H9 (cell line): Measurements from ENCODE around the gene MAD2L1. TPM values are rescaled to one million over a fixed set of nuclear protein-coding genes. Genes with fewer than 3 reads are reported as not detected.

Experiments
- DNase-seq: peaks from one replicate; pipeline ENCODE4 v3.0.0-alpha.2; 2017
- H2AFZ ChIP-seq: one replicate; pipeline ENCODE4 v1.6.1; 2013; ENCODE audit warnings: mild to moderate bottlenecking, low read length, control low read depth, moderate library complexity
- H2AK5ac ChIP-seq: 2 replicates; pipeline ENCODE4 v1.6.1; 2013; ENCODE audit warnings: low read length, control low read depth, mixed read lengths; ENCODE audit not compliant: insufficient read length
- H2BK120ac ChIP-seq: one replicate; pipeline ENCODE4 v1.6.1; 2013; ENCODE audit warnings: low read depth, mild to moderate bottlenecking, low read length, control low read depth, inconsistent platforms; ENCODE audit not compliant: poor library complexity, severe bottlenecking
- H2BK12ac ChIP-seq: 2 replicates; pipeline ENCODE4 v1.6.1; 2013; ENCODE audit warnings: low read length, control low read depth, mixed read lengths, low read depth; ENCODE audit not compliant: insufficient read length
- H2BK15ac ChIP-seq: 2 replicates; pipeline ENCODE4 v1.6.1; 2013; ENCODE audit warnings: low read depth, low read length, control low read depth
- H2BK20ac ChIP-seq: one replicate; pipeline ENCODE4 v1.6.1; 2013; ENCODE audit warnings: low read depth, mild to moderate bottlenecking, low read length, control low read depth, inconsistent platforms; ENCODE audit not compliant: poor library complexity, severe bottlenecking
- H2BK5ac ChIP-seq: 2 replicates; pipeline ENCODE4 v1.6.1; 2013; ENCODE audit warnings: low read length, control low read depth, mixed read lengths; ENCODE audit not compliant: insufficient read length
- H3K14ac ChIP-seq: 2 replicates; pipeline ENCODE4 v1.6.1; 2013; ENCODE audit warnings: low read length, control low read depth; ENCODE audit not compliant: insufficient read depth
- H3K18ac ChIP-seq: 2 replicates; pipeline ENCODE4 v1.6.1; 2013; ENCODE audit warnings: low read depth, mild to moderate bottlenecking, mixed read lengths, low read length, control low read depth; ENCODE audit not compliant: insufficient read length
- H3K23ac ChIP-seq: 2 replicates; pipeline ENCODE4 v1.6.1; 2013; ENCODE audit warnings: low read length, control low read depth, mixed read lengths, low read depth; ENCODE audit not compliant: insufficient read length
- H3K23me2 ChIP-seq: 2 replicates; pipeline ENCODE4 v1.6.1; 2013; ENCODE audit warnings: low read depth, mild to moderate bottlenecking, mixed read lengths, low read length, control low read depth; ENCODE audit not compliant: insufficient read length, poor library complexity, severe bottlenecking
- H3K27ac ChIP-seq: 2 replicates; pipeline ENCODE4 v1.5.1; 2013; ENCODE audit warnings: low read length, control low read depth, mixed read lengths, low read depth; ENCODE audit not compliant: insufficient read length
- H3K27me3 ChIP-seq: 2 replicates; pipeline ENCODE4 v1.6.1; 2013; ENCODE audit warnings: low read length, control low read depth, inconsistent platforms; ENCODE audit not compliant: insufficient read depth
- H3K4ac ChIP-seq: 2 replicates; pipeline ENCODE4 v1.6.1; 2013; ENCODE audit warnings: low read depth, mild to moderate bottlenecking, control low read depth, inconsistent platforms, low read length, moderate library complexity
- H3K4me1 ChIP-seq: 2 replicates; pipeline ENCODE4 v1.6.1; 2013; ENCODE audit warnings: low read length, control low read depth, inconsistent platforms; ENCODE audit not compliant: insufficient read depth
- H3K4me2 ChIP-seq: 2 replicates; pipeline ENCODE4 v1.6.1; 2013; ENCODE audit warnings: low read length, control low read depth, mixed read lengths; ENCODE audit not compliant: insufficient read length, insufficient read depth
- H3K56ac ChIP-seq: 2 replicates; pipeline ENCODE4 v1.6.1; 2013; ENCODE audit warnings: low read depth, mild to moderate bottlenecking, mixed read lengths, low read length, control low read depth; ENCODE audit not compliant: insufficient read length
- H3K79me1 ChIP-seq: 2 replicates; pipeline ENCODE4 v1.6.1; 2013; ENCODE audit warnings: low read depth, mild to moderate bottlenecking, moderate library complexity, low read length, control low read depth, inconsistent platforms; ENCODE audit not compliant: insufficient read depth, poor library complexity, severe bottlenecking
- H3K79me2 ChIP-seq: 2 replicates; pipeline ENCODE4 v1.6.1; 2013; ENCODE audit warnings: low read length, control low read depth, inconsistent platforms; ENCODE audit not compliant: insufficient read depth
- H3K9ac ChIP-seq: 2 replicates; pipeline ENCODE4 v1.6.1; 2013; ENCODE audit warnings: low read length, control low read depth, mixed read lengths; ENCODE audit not compliant: insufficient read length; ENCODE audit errors: extremely low read depth
- H3K9me3 ChIP-seq: one replicate; pipeline ENCODE4 v1.6.1; 2013; ENCODE audit warnings: low read depth, low read length, inconsistent platforms; ENCODE audit not compliant: control insufficient read depth
- H3T11ph ChIP-seq: one replicate; pipeline ENCODE4 v1.6.1; 2013; ENCODE audit warnings: mild to moderate bottlenecking, low read length, control low read depth, inconsistent platforms
- H4K20me1 ChIP-seq: one replicate; pipeline ENCODE4 v1.6.1; 2013; ENCODE audit not compliant: control insufficient read depth, insufficient read length, insufficient read depth
- H4K5ac ChIP-seq: 2 replicates; pipeline ENCODE4 v1.6.1; 2013; ENCODE audit warnings: low read depth, mild to moderate bottlenecking, mixed read lengths, low read length, control low read depth; ENCODE audit not compliant: insufficient read length
- H4K8ac ChIP-seq: replicated peaks from 2 replicates; pipeline ENCODE4 v1.6.1; 2013; ENCODE audit warnings: low read length, control low read depth, mixed read lengths, low read depth; ENCODE audit not compliant: insufficient read length
- H4K91ac ChIP-seq: 2 replicates; pipeline ENCODE4 v1.6.1; 2013; ENCODE audit warnings: low read depth, mild to moderate bottlenecking, moderate library complexity, mixed read lengths, low read length, control low read depth; ENCODE audit not compliant: insufficient read length
- H3K27ac Mint-ChIP-seq, 3 experiments: 2 replicates in 2 of 3; 3 replicates in 1 of 3; pipeline ENCODE4 v1.8.0; 2020 to 2021; ENCODE audit warnings: mixed read lengths in 3 of 3, mild to moderate bottlenecking in 1 of 3, moderate library complexity in 1 of 3
- H3K27me3 Mint-ChIP-seq: 2 replicates; pipeline ENCODE4 v1.8.0; 2021; ENCODE audit warnings: low read depth, mild to moderate bottlenecking, moderate library complexity, mixed read lengths
- H3K36me3 Mint-ChIP-seq, 3 experiments: 2 replicates in 2 of 3; 3 replicates in 1 of 3; pipeline ENCODE4 v1.8.0; 2020 to 2021; ENCODE audit warnings: low read depth in 3 of 3, mixed read lengths in 3 of 3; ENCODE audit not compliant: insufficient read depth in 1 of 3
- H3K4me1 Mint-ChIP-seq, 2 experiments: 2 replicates each; pipeline ENCODE4 v1.8.0; 2020; ENCODE audit warnings: mixed read lengths in 2 of 2
- H3K4me3 Mint-ChIP-seq, 2 experiments: 2 replicates in 1 of 2; 3 replicates in 1 of 2; pipeline ENCODE4 v1.8.0; 2020 to 2021; ENCODE audit warnings: mild to moderate bottlenecking in 2 of 2, mixed read lengths in 2 of 2, moderate library complexity in 1 of 2
- H3K9me3 Mint-ChIP-seq, 2 experiments: 2 replicates in 1 of 2; 3 replicates in 1 of 2; pipeline ENCODE4 v1.8.0; 2020; ENCODE audit warnings: mild to moderate bottlenecking in 2 of 2, mixed read lengths in 2 of 2, moderate library complexity in 1 of 2
- CTCF ChIP-seq: fragments of 200-600 bp; sonication (generic); conservative IDR thresholded peaks from 3 replicates; pipeline ENCODE4 v1.8.0; 2021; ENCODE audit warnings: antibody characterized with exemption, mild to moderate bottlenecking
- WGBS: extraction: QIAGEN DNeasy Blood & Tissue Kit; methylation state at CpG from one replicate; pipeline ENCODE4 v1.1.7; 2013; ENCODE audit warnings: missing lambda C conversion rate, low lambda C conversion rate, mixed read lengths; ENCODE audit not compliant: insufficient read length; ENCODE audit errors: extremely low coverage; 5-methylcytosine and 5-hydroxymethylcytosine counted together
- total RNA-seq: library from RNA; stranded (reverse); gene quantifications from 2 replicates; pipeline ENCODE4 v1.2.1, GENCODE V29; 2021

The MAD2L1 gene
- total RNA-seq, 1 experiment from 2014 or later: 87.2 TPM

GRCh38 chr4:120071192-120071795 is 4.6 kb upstream of the MAD2L1 start:
- Histone ChIP-seq H2AK5ac (no peak overlapping the region), H2BK120ac (no peak overlapping the region), H4K91ac (no peak overlapping the region), H3K4ac (no peak overlapping the region), H3K56ac (no peak overlapping the region), H3K27ac (no peak overlapping the region), H2BK5ac (no peak overlapping the region), H2BK15ac (no peak overlapping the region), H4K8ac (no peak overlapping the region), H3K9ac (no peak overlapping the region), H3T11ph (no peak overlapping the region), H4K20me1 (no peaks in the 10 kb centered on the region), H2AFZ (no peak overlapping the region), H3K23me2 (peaks cover 4% of the 10 kb centered on the region), H3K23ac (no peak overlapping the region), H3K79me2 (peaks cover 2% of the 10 kb centered on the region; the same call in 1 of the 2 replicates), H3K14ac (no peak overlapping the region), H3K79me1 (no peaks in the 10 kb centered on the region), H3K4me1 (peaks cover 4% of the 10 kb centered on the region; the same call in 1 of the 2 replicates), H3K9me3 (no peaks in the 10 kb centered on the region), H3K18ac (no peak overlapping the region), H2BK20ac (no peak overlapping the region), H2BK12ac (no peak overlapping the region), H3K27me3 (no peaks in the 10 kb centered on the region), H4K5ac (no peak overlapping the region), H3K4me2 (no peak overlapping the region)
- Mint-ChIP-seq H3K27ac (no peak overlapping the region; a peak in 1 of 7 replicates), H3K27me3 (no peaks in the 10 kb centered on the region), H3K4me3 (no peak overlapping the region), H3K9me3 (peaks cover 0 to 3% of the 10 kb centered on the region in 2 experiments; a peak in 1 of 5 replicates), H3K4me1 (peaks cover 22 to 24% of the 10 kb centered on the region in 2 experiments), H3K36me3 (peaks cover 0 to 4% (median 3%) of the 10 kb centered on the region in 3 experiments; a peak in 2 of 7 replicates)
- DNase-seq: no peak
- TF ChIP-seq CTCF: peak; percentile 79
- no CpG with 5 or more reads among the region's 11 CpGs for whole genome bisulfite sequencing
